Measurements from ENCODE around the gene TCEAL7. TPM values are rescaled to one million over a fixed set of nuclear protein-coding genes. Genes with fewer than 3 reads are reported as not detected.

TCEAL7 gene
- polyA plus RNA-seq, 2 of the 4 experiments (the other 2 are of a cell fraction), result not detected

DNA sequence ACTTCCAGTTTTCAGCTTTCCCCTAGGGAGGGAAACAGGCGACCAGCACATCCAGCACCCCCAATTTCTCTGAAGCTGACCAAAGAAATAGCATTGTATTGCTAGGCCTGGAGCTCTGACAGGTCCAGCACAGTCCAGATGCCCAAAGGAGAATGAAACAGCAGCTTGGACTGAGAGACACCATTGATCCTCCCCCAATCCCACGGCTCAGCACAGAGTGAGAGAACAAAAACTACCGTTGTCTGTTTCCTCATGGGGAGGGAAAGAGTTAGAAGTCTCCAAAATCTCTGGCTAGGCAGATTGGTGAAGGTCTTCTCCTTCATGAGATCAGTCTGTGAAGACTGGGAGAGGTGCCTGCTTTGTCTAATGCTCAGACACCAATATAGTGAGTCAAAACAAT lies 8.6 kb downstream of the TCEAL7 start:
- H3K27ac ChIP-seq, result no peak overlapping the region
- CTCF ChIA-PET, result interaction anchor here (0.7 to 2.9 kb wide), 2 partner anchors 59 to 126 kb away, joined by 3 to 15 read pairs; no protein-coding TSS in a partner anchor
- ATAC-seq (no peak), FAIRE-seq (no peak), DNase-seq (ENCODE audit: low read depth in 1 of 2, low spot score in 1 of 2) (no peak)
- H3K9me3 ChIP-seq, result no peaks in the 10 kb centered on the region
- no peak overlapping the region for H3K4me3 ChIP-seq
- no peaks in the 10 kb centered on the region for H3K4me1 ChIP-seq
- TF ChIP-seq MAFK (IDR thresholded peaks at IDR 0.05; ENCODE audit: partially characterized antibody), result no peak
- TF ChIP-seq, protein P1, sequence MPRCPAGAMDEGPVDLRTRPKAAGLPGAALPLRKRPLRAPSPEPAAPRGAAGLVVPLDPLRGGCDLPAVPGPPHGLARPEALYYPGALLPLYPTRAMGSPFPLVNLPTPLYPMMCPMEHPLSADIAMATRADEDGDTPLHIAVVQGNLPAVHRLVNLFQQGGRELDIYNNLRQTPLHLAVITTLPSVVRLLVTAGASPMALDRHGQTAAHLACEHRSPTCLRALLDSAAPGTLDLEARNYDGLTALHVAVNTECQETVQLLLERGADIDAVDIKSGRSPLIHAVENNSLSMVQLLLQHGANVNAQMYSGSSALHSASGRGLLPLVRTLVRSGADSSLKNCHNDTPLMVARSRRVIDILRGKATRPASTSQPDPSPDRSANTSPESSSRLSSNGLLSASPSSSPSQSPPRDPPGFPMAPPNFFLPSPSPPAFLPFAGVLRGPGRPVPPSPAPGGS (IDR thresholded peaks at IDR 0.05), result no peak
- TF ChIP-seq FOXS1 (CRISPR knock-in tag; IDR thresholded peaks at IDR 0.05), result no peak
- no peak for TF ChIP-seq TP53 (CRISPR knock-in tag; IDR thresholded peaks at IDR 0.05)
- no peak for TF ChIP-seq GATA3 (IDR thresholded peaks at IDR 0.05; ENCODE audit: borderline replicate concordance)
- no peak for TF ChIP-seq PHF8 (IDR thresholded peaks at IDR 0.05; ENCODE audit: borderline replicate concordance, low read depth)
- TF ChIP-seq HOXB13 (CRISPR knock-in tag; IDR thresholded peaks at IDR 0.05; ENCODE audit: low read depth), result no peak
- no peak for TF ChIP-seq FOSL2 (IDR thresholded peaks at IDR 0.05)
- no peak for TF ChIP-seq FOSL2 (CRISPR knock-in tag; IDR thresholded peaks at IDR 0.05)
- TF ChIP-seq EP300 (IDR thresholded peaks at IDR 0.05), result no peak
- TF ChIP-seq RAD21 (conservative IDR thresholded peaks at IDR 0.05 in 1 of 2, IDR thresholded peaks at IDR 0.05 in 1 of 2), result no peak
- no peak for TF ChIP-seq EHMT2 (IDR thresholded peaks at IDR 0.05; ENCODE audit: low read depth)
- no peak for TF ChIP-seq CEBPB (IDR thresholded peaks at IDR 0.05)
- no peak for TF ChIP-seq ZNF302 (CRISPR knock-in tag; IDR thresholded peaks at IDR 0.05)
- TF ChIP-seq EHF (CRISPR knock-in tag; IDR thresholded peaks at IDR 0.05), result no peak
- TF ChIP-seq FOSB (CRISPR knock-in tag; IDR thresholded peaks at IDR 0.05), result no peak
- TF ChIP-seq, protein P2, sequence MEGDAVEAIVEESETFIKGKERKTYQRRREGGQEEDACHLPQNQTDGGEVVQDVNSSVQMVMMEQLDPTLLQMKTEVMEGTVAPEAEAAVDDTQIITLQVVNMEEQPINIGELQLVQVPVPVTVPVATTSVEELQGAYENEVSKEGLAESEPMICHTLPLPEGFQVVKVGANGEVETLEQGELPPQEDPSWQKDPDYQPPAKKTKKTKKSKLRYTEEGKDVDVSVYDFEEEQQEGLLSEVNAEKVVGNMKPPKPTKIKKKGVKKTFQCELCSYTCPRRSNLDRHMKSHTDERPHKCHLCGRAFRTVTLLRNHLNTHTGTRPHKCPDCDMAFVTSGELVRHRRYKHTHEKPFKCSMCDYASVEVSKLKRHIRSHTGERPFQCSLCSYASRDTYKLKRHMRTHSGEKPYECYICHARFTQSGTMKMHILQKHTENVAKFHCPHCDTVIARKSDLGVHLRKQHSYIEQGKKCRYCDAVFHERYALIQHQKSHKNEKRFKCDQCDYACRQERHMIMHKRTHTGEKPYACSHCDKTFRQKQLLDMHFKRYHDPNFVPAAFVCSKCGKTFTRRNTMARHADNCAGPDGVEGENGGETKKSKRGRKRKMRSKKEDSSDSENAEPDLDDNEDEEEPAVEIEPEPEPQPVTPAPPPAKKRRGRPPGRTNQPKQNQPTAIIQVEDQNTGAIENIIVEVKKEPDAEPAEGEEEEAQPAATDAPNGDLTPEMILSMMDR (IDR thresholded peaks at IDR 0.05), result no peak
- TF ChIP-seq, protein P3, sequence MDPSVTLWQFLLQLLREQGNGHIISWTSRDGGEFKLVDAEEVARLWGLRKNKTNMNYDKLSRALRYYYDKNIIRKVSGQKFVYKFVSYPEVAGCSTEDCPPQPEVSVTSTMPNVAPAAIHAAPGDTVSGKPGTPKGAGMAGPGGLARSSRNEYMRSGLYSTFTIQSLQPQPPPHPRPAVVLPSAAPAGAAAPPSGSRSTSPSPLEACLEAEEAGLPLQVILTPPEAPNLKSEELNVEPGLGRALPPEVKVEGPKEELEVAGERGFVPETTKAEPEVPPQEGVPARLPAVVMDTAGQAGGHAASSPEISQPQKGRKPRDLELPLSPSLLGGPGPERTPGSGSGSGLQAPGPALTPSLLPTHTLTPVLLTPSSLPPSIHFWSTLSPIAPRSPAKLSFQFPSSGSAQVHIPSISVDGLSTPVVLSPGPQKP (IDR thresholded peaks at IDR 0.05; ENCODE audit: low read depth, low read length), result no peak
- no peak for TF ChIP-seq KDM1A (IDR thresholded peaks at IDR 0.05; ENCODE audit: low read depth)
- TF ChIP-seq POLR2A (IDR thresholded peaks at IDR 0.05; ENCODE audit: low read length), result no peak
- TF ChIP-seq RARB (CRISPR knock-in tag; IDR thresholded peaks at IDR 0.05), result no peak
- no peak overlapping the region for H3K4me2 ChIP-seq
- POLR2A ChIA-PET, result interaction anchor here (0.6 kb wide), 1 partner anchor 31 kb away, joined by 3 read pairs; no protein-coding TSS in a partner anchor
- WGBS (ENCODE audit: missing lambda C conversion rate), result 3% methylated on average over 3 of the region's 3 CpGs

DNA sequence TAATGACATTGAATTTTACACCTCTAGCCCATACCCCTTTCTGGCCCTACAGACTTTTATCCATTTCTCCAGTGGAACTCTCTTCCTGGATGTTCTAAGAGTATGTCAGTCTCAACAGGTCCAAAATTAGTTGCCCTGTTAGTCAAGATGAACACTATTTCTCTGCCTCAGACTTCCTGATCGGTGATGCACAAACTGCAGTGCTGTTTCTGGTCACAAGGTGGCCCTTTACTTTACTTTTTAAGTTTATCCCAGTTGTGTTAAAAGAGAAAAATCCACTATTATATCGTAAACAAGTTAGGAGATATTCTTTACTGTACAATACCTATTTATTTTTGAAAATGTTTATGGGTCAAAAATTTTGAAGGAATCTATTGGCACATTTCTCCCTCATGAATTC lies 13.1 kb downstream of the TCEAL7 start:
- peak overlapping the region; percentile 53 for H3K4me2 ChIP-seq
- peak; percentile 29 to 41 for DNase-seq (ENCODE audit: low read depth in 1 of 2, low spot score in 1 of 2)
- no peaks in the 10 kb centered on the region for H3K9me3 ChIP-seq
- CTCF ChIA-PET, result interaction anchor here (0.6 to 4.6 kb wide), 13 partner anchors 9 to 145 kb away, joined by 3 to 54 read pairs (median 4); partner anchors contain the start of genes BEX3, TCEAL5 and TCEAL9
- POLR2A ChIA-PET, result no interaction called here
- no peak overlapping the region for H3K27ac ChIP-seq
- 2% methylated on average over 2 of the region's 2 CpGs for WGBS (ENCODE audit: missing lambda C conversion rate)
- FAIRE-seq, result peak; percentile 78
- ATAC-seq, result peak in 1 of 2 experiments; percentile 79; a peak in 3 of 6 replicates
- no peaks in the 10 kb centered on the region for H3K4me1 ChIP-seq
- no peak overlapping the region for H3K4me3 ChIP-seq
- TF ChIP-seq, protein P4, sequence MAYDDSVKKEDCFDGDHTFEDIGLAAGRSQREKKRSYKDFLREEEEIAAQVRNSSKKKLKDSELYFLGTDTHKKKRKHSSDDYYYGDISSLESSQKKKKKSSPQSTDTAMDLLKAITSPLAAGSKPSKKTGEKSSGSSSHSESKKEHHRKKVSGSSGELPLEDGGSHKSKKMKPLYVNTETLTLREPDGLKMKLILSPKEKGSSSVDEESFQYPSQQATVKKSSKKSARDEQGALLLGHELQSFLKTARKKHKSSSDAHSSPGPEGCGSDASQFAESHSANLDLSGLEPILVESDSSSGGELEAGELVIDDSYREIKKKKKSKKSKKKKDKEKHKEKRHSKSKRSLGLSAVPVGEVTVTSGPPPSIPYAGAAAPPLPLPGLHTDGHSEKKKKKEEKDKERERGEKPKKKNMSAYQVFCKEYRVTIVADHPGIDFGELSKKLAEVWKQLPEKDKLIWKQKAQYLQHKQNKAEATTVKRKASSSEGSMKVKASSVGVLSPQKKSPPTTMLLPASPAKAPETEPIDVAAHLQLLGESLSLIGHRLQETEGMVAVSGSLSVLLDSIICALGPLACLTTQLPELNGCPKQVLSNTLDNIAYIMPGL (CRISPR knock-in tag; IDR thresholded peaks at IDR 0.05; ENCODE audit: borderline replicate concordance), result no peak
- no peak for TF ChIP-seq ZC3H11A (IDR thresholded peaks at IDR 0.05)
- TF ChIP-seq HOXB13 (CRISPR knock-in tag; IDR thresholded peaks at IDR 0.05; ENCODE audit: low read depth), result no peak
- TF ChIP-seq, protein P2 (IDR thresholded peaks at IDR 0.05), result peak; percentile 71
- TF ChIP-seq, protein P5, sequence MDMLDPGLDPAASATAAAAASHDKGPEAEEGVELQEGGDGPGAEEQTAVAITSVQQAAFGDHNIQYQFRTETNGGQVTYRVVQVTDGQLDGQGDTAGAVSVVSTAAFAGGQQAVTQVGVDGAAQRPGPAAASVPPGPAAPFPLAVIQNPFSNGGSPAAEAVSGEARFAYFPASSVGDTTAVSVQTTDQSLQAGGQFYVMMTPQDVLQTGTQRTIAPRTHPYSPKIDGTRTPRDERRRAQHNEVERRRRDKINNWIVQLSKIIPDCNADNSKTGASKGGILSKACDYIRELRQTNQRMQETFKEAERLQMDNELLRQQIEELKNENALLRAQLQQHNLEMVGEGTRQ (IDR thresholded peaks at IDR 0.05), result no peak
- TF ChIP-seq, protein P6, sequence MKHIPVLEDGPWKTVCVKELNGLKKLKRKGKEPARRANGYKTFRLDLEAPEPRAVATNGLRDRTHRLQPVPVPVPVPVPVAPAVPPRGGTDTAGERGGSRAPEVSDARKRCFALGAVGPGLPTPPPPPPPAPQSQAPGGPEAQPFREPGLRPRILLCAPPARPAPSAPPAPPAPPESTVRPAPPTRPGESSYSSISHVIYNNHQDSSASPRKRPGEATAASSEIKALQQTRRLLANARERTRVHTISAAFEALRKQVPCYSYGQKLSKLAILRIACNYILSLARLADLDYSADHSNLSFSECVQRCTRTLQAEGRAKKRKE (CRISPR knock-in tag; IDR thresholded peaks at IDR 0.05; ENCODE audit: low read depth), result no peak
- no peak for TF ChIP-seq JUNB (IDR thresholded peaks at IDR 0.05)
- TF ChIP-seq, protein P3 (IDR thresholded peaks at IDR 0.05; ENCODE audit: low read depth, low read length), result no peak

Measured in A549 (cell line).